ENCODE results near the gene CD274.

The CD274 gene

DNA sequence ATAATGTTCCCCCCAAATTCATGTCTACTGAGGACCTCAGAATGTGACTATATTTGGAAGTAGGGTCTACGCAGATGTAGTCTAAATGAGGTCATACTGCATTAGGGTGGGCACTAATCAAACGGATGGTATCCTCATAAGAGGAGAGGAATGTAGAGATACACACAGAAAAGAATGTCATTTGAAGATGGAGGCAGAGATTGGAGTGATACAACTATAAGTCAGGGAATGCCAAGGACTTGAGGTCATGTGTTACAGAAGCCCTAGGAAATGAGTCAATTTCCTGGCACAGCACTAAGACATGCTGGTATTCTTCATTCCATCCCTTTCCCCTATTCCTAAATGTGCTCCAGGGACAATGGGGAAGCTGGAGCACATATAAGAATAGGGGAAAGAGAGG lies 59.2 kb downstream of the CD274 start:
- DNase-seq, result no peak

DNA sequence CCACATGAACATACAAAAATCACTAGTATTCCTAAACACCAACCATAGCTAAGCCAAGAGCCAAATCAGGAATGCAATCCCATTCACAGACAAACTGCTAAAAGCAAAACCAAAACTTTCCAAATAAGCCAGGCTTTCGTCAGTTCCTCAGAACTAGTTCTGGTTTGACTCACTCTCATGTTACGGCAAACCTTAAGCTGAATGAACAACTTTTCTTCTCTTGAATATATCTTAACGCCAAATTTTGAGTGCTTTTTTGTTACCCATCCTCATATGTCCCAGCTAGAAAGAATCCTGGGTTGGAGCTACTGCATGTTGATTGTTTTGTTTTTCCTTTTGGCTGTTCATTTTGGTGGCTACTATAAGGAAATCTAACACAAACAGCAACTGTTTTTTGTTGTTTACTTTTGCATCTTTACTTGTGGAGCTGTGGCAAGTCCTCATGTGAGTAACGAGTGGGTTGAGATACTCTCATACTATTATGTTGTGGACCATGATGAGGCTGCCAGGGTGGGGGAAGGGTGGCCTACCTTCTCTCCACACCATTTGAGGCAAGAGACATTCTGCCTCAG lies 60.1 kb downstream of the CD274 start, which contains the start of gene PDCD1LG2:
TSS of gene PDCD1LG2 (plus strand) at position 172 of the 572 bp plus-strand sequence. CDS start 12,016 bp downstream, outside the sequence.
- peak; percentile 43 for DNase-seq

DNA sequence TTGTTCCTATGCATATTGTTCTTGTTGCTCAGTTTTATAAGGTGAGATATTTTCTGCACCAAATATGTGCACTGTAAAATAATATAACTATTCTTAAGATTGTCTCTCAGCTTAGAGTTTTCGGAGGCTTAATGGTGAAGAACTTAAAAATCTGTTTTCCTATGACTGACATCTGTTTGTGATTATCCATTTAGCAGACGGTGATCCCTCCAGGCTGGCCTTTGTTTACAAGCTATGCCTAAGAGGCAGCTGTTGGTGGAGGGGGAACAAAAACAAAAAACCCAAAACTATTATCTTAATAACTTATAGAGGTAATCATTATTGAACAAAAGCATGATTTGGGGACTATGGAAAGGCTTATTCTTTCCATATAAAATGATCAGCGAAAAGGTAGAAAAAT lies 60.6 kb downstream of the CD274 start:
- no peak for DNase-seq

DNA sequence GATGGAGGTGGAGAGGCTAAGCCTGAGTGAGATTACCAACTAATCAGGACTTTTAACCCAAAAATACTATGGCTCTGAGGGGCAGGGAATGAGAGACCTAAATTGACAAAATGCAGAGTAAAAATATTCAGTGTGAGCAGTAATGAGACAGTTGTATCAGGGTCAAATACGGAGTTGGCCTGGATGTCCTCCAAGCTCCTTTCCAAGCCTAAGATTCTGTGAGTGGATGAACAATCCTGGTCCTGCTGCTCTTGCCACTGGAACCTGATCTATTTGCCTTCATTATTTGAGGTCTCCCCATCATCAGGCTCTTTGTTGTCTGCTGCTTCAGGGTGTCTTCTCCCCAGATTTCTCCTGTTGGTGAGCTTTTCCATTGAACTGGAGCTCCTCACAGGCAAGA lies 61.1 kb downstream of the CD274 start:
- no peak for DNase-seq

DNA sequence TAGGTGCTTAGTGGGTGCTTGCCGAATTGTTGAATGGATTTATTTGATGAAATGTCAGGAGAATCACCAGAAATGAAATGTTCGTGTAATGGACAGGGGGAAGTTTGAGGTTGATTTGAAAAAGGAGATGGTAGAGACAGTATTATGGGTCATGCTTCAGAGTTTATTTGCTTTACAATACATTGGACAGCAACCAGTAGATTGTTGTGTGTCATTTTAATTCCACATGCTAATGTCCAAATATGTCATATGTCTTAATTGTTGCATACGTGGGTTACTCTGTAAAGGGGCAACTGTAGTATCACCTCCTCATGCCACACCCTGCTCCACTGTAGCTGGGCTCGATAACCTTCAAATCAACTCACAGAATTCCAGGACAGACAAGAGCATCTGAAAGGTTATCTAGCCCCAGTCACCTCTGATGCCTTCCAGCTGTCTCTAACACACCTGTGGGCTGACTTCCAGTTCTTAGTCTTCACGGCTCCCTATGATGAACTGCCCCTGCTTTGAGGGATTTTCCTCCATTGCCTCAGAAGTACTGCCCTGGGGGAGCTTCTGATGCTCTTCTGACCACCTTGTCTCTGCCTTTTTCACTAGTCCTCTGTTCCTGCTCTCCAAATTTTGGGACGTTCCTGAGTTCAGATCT lies 61.7 kb downstream of the CD274 start:
- DNase-seq, result no peak

DNA sequence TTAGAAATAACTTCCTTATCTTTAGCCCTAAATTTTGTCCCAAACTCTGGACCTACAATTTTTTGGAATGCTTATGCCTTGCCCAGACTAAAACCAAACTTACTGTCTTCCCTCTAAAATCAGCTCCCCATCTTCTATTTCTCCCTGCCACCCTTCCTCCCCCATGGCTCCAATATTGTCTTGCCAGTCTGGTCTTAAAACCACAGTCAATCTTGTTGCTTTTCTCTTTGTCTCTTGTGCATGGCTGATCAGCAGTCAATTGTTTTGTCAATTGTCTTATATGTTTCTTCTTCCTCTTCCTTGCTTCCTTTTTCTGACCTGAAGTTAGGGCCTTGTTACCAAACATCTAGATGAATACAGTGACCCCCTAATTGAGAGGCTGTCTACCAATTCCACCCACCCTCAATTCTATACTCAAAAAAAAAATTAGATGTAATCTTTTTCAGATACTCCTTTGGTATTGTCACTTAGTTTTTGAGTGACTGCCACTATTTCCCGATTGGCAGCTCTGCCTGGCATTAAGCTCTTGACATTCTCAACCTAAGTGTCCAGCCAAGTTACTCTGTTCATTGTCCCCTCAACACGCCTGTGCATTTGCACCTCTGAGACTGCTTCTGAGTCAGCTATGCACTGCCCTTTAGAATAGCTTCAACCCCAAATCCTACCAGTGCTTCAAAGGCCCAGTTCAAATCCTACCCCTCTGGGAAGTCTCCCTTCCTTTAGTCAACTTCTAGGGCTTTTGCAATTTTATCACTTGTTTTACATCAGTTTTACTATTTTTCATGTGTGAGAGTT lies 62.5 kb downstream of the CD274 start:
- DNase-seq, result no peak

DNA sequence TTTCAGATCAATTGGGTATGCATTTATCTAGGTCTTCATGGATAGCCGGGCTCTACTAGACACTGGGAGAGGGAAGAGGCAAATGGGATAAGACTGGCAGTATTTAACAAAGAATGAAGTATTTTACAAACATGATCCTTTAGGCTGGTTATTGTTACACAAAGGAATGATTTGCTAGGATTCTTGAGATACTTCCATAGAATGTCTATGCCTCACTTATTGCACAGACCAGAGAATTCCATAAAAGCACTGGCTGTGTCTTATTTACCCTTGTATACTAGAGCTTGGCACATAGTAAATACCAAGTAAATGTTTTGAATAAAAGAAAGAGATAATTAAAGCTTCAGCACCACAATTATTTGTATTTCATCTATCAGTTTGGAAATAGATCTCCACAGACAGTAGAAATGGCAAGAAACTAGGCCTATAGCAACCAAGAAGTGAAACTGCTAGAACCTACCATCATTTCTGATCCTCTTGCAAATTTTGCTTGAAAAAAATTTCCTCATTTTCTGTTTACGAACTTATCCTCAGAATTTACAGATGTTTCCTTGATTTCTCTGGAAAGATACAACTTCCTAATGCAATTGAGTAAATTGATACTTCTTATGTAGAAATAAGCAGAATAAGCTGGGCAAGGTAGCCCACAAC lies 63.7 kb downstream of the CD274 start:
- no peak for DNase-seq

DNA sequence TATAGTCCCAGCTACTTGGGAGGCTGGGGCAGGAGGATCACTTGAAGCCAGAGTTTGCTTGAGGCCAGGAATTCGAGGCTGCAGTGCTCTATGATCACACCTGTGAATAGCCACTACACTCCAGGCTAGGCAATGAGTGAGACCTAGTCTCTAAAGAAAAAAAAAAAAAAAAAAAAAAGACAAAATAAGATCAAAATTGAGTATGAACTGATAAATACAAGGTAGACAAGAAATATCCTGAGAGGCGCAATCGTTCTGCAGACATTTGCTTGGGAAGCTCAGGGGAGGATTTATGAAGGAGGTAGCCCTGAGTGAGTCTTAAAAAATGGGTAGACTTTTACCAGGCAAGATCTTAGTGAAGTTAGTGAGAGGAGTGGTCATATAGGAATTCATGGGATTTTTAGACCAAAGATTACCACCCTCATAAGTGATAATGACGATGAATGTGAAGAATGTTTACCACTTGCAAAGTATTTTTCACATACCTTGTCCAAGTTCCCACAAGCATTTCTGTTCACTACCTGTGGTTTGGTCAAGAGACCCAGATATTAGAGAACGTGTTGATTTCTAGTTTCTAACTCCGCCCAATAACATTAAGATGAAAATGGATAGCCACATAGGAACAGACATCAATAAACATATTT lies 64.4 kb downstream of the CD274 start:
- no peak for DNase-seq

DNA sequence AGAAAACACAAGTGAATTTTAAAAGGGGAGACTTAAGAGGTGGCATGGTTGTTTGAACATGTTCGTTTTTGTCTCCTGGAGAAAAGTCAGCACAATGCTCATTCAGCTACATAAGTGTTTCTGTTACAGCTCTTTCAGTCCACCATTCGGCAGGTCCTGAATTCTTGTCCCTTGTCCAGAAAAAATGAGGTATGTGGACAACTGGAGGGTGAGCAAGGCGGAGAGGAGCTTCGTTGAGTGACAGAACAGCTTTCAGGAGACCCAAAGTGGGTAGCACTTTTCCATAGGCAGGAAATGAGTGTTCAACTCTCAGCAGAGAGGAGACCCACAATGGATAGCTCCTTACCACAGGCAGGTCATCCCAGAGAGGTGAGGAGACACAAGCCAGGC lies 64.9 kb downstream of the CD274 start:
- no peak for DNase-seq

DNA sequence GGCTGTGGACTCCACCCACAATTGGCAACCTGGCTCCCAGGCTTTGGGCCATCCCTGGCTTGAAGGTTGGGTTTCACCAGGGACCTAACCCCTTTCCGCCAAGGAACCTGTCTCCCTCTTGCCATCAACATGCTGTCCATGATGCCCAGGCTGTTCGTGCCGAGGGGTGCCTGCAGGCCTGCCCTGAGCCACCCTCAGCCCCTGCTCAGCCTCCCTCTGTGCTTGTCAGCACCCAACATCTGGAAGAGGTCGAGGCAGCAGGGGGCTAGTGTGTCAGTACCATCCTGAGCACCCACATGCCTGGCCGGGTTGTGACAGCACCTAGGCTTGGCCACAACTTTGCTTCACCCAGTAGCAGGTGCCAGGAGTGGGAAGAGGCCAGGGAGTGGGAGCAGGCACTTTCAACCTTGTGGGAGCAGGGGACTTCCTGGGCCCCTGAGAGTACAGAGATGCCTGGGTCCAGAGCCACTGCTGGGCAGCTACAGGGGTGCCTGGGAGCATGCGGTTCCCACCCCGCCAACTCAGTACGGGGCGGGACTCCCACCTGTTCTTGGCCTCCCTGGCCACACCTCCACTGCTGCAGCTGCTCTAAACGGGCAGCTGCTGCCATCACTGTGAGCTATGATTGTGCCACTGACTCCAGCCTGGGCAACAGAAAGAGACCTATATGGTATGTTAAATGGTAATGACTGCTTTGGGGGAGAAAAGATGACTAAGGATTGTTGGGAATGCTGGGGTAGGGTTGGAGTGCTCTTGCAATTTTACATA lies 66.3 kb downstream of the CD274 start:
- DNase-seq, result no peak

DNA sequence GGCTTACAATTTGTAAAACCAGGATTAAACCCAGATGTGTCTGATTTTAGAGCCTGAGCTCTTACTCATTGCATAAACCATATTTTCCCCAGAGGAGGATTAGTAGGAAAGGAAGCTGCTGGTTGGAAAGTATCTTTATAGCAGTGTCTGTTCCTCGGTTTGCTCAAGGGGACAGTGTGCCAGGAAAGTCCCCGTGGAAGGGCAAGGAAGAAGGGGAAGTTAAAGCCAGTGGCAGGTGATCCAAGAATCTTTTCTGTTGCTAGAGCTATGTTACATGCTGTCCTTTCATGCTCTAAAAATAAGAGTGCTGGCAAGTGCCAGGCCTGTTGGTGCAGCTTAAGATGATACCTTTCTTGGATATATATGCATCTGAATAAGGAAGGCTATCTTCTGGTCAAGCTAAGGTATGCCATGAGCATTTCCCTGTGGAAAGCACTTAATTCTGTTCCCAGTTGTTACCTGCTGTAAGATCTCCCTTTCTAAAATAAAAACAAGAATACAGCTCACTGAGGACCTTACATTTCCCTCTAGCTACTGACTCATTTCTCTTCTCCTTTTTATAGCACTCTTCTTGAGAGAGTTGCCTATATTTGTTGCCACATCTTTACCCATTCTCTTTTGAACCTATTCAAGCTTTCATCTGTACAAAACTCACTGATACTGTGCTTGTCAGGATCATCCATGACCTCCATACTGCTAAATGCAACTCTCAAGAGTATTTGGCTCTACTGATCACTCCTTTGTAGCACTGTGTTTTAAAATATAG lies 68.0 kb downstream of the CD274 start:
- no peak for DNase-seq

DNA sequence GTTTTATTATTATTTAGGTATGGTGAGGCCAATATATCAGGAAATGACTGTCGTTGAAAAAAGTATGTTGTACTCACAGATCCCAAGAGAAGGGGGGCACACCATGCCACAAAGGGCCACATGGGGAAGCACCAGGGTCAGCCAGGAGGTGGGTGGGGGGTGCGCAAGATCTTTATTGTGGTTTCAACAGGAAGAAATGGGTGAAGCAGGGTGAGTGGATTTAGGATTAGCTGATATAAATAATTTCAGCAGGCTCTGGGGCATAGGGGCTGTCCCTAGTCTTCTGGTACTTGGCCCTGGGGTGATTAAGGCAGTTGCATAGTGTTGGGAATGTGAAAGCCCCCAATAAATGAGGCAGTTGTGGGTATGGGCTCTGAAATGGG lies 68.6 kb downstream of the CD274 start:
- no peak for DNase-seq
